GM18502 (cell line): Measurements from ENCODE around the gene HOXA6.

Source experiments
- ATAC-seq: cut with Tn5 transposase; IDR thresholded peaks from one replicate; pipeline ENCODE4 v1.9.1; 2021; ENCODE audit warnings: mild to moderate bottlenecking; ENCODE audit not compliant: unreplicated experiment, poor library complexity

HOXA6 gene

DNA sequence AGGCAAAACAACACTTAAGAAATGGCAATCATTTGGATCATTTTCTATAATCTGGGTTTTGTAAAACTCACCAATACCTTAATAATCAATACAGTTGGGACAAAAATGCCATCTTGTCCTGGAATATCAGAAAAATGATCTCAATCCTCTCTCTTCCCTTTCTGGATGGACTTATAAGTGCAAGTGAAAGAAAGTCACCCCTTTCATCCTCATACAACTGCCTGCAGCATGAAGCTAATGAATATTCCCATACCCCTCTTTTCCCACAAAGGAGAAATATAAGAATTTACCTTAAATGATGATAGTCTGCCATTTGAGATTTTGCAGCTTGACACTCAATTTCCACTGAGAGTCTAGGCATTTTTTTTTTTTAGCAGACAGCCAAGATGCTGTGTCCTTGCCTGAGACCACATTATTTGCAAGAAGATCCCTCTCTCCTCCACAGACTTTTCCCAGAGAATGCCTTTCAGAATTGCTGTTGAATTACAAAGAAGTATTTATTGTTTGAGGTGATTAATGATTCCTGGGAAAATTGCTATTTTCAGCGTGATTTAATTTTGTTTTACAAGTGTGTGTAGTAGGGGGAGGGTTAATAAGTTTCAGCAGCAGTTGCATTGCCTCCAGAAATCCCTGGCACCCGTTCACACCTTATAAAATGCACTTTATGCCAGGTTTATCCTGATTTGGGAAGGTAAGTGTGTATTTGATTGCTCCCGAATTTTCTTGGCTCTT lies 20.8 kb downstream of the HOXA6 start:
- ATAC-seq, result no peak

DNA sequence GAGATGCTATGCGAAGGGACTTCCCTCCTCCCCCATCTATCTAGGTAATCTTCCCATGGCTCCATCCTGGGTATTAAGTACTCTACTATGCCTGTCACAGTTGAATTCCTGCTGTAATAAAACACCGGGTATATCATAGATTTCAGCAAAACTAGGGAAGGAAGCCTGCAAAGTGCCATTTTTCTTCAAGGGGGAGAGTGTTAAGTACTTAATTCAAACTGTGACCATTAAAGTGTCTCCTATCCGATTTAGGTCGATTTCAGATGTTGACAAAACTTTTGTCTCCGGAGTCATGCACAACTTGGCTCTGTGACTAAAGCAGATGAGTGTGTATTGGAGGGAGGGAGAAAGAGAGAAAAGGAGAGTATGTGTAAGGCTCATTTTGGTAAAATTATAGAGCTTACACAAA lies 21.6 kb downstream of the HOXA6 start:
- ATAC-seq, result no peak

DNA sequence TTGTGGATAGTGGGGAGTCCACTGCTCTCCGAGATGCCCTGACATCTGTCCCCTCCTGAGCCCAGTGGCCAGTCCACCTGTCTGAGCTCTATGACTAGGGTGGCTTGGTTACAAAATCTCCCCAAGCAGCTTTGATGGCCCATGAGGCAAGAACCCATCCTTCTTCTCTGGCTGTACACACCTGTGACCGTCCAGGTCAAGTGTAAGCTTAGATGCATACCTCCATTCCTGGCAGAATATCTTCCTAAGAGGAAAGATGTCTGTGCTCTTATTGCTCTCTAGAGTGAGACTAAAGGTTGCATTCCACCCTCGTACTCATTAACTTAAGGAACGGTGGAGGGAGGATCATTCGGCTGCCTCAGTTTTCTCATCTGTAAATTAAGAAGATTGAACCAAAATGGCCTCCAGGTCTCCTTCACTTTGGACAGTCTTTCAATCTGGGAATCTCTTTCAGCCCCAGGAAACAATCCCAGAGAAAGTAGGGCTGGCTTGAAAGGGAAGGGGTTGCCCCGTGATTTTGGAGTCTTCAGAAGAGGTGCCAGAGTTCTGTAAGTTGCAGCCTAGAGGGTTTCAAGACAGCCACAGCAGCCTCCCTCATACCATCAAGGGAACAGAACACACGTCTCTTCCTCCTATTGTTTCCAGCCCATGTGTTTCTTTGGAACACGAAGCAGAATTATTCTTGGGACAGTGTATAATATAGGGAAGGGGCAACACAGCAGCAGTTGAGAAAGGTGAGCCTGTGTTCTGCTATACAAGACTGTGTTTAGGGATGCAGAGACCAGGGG lies 22.5 kb downstream of the HOXA6 start:
- no peak for ATAC-seq

DNA sequence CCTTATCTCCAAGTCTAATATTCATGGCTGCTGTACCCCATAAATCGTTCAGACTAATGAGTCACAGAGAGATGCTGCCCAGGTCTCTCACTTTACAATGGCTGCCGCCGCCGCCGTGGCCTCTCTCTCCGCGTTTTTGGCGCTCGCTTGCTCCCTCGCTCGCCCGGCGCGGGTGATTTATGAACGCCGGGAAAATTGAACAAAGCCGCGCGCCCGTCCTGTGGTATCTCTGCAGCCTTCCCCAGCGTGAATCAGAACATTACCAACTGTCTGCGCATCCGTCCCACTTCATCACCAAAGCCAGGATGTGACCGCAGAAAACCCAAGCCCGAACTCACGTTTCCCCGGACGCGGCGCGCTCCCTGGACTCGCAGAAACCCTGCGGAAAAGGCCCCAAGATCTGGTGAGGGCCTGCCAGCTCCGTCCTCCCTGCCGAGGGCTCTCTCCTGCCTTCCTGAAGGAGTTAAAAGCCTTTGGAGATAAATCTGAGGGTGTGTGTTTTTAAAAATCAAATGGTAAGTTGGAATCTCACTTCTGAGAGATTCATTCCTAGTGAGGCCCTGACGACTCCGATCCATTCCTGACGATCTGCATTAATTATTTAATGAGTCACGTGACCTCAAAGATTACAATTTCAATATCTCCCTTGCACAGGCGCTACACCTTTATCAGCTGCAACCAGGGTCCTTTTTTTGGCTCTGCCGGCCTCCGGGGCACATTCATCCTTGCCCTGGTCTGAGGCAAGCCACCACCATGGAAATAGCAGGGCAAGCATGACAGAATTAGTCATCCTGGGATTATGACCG lies 23.3 kb downstream of the HOXA6 start:
- no peak for ATAC-seq

DNA sequence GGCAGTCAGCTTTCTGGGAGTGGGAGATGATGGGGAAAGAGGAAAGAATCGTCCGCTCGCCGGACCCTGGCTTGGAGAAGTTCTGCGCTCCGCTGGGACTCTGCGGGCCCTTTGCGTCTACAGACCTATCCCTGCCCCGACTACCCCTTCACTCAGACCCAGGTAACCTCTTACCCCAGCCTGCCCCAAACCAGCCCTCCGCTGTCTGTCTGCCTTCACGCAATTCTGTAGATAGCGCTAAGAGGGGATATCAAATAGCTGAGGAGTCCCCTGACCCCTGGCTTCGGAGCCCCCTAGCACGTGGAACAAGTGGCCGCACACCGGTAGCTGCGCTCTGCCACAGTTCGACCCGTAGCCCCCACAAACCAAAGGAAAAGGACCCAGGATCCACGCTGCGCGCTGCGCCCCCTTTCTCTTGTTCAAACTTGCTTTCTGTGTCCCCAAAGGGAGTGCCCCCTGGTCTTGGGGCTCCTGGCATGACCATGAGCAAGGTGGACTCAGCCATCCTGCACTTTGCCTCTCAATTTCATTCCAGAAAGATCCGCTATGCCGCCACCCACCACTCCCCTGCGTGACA lies 24.0 kb downstream of the HOXA6 start:
- no peak for ATAC-seq

DNA sequence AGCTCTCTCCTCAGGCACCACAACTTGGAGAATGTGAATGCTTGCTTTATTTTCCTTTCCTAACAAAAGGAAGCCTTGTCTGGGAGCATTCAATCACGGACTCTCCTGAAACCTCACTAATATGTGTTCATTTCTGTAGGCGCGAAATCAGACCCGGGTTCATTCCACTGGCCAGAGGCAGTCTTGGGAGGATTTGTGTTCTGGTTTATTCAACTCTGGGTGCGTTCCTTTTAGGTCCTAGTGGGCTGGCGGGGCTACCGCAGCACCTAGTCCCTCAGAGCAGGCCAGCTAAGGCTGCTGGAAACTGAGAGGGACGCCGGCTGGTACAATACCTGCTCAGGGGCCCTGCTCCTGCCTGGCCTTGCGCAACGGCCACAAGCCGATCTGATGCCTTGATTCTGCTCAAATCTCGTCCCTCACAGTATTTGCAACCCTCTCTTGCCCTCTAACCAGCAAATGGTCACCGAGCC lies 24.5 kb downstream of the HOXA6 start:
- no peak for ATAC-seq

DNA sequence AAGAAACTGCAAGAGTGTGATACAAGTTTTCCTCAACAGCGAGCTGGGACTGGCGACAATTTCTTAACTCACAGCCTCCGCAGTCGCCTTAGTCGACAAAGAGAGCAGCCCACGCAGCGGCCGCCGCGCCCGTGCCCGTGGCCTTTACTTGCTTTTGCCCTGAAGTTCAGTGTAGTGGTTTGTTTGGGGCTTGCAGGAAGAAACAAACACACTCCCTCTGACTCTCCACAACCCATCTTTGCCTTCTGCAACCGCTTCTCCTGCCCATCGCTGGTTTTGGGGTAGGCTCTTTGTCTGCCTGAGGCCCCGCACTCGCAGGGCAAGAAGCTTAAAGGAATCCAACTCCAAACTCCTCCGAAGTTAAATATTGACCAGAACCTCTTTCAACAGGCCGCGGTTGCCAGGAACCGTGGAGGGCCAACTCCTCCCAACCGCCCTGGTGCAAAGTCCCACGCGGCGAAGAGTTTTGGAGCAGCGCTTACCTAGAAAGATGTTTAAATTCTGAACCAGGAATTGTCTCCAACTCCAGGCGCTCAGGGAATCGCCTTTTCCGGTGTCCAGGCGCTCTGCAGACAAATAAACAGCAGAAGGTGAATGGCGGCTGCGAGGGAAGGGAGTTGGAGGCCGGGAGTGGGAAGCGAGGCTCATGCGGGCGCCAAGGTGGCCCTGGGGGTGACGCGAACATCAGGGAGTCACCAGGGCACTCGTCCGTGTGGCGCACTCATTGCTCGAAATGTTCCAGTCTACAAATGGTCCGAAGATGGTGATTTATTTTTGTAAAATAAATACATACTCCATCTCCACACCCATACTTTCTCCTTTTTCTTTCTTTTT lies 25.3 kb downstream of the HOXA6 start:
- no peak for ATAC-seq

DNA sequence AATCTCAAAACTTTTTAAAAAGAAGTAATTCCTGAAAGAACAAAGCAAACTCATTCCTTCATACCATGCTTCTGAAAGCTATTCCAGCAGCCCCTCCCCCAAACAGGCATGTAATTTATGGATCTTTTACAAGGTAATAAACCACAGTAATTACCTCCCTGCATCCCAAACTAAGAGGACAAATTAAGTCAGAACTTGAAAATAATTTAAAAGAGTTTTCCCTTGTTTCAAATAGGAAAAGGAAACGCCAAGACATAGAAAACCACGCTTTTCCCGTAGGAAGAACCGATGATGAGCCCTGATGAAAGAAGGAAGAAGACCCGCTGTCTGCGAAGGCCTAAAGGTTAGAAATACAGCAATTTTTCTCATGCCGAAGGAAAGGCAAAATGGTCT lies 25.9 kb downstream of the HOXA6 start:
- ATAC-seq, result no peak

DNA sequence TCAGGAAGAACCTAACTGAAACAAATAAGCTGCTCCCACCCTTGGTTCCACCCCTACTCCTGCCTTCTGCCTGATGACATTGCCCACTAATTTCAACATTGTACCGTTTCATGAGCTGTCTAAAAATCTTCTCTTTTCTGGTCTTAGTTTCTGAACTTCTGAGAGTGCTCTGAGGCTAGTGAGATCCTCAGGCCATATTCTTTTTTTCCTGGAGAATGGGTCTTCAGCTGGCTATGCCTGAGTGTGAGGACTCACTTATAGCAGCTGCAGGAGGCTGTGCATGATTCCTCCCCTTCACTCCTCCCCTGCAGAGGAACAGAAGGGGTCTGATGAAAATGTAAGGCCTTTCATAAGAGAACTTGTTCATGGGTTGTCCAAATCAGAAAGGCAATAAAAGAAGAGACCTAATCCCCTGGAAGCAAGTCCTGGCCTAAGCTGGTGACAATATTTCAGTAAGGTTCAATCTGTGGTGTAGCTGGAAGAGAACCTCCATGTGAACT lies 28.1 kb downstream of the HOXA6 start:
- no peak for ATAC-seq

DNA sequence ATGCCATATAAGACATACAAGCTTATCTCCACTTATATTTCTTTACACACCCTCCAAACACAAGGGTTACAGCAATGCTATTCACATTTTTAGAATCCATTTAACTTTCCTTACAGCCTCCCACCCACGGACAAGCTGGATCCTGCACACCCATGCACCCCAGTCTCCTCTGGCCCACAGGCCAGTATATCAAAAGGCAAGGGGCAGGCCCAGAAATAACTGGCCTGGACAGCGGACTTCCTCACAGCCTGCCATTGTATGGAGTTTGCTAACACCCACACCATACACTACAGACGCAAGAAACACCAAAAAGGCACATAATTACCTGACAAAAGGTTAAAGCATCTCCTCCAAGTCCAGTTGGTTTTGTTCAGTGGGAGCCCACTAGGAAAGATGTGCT lies 29.0 kb downstream of the HOXA6 start:
- no peak for ATAC-seq

DNA sequence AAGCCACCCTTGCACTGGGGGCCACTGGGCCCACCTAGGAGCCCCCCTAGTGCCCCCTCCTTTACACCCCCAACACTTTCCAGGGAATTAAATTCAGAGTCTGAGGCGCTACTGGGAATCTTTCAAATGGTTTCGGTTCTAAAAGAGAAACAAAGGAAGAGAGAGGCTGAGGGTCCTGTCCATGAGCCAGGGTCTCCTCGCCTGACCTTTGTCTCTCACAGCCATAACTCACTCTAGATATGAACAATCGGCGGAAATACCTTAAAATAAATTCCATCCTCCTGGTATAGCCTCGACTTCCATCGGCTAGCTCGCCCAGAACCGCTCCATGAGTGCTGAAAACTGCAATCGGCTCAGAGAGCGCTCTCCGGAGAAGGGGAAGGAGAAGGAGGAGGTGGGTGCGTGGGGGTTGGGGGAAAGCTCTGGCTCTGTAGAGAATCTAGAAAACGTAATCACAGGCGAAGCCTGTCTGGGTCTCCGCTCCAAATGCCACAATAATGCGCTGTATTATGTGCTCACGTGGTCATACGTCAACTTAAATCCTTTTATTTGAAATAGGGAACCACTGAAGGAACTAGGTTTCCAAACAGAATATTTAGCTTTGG lies 29.6 kb downstream of the HOXA6 start:
- ATAC-seq, result no peak

DNA sequence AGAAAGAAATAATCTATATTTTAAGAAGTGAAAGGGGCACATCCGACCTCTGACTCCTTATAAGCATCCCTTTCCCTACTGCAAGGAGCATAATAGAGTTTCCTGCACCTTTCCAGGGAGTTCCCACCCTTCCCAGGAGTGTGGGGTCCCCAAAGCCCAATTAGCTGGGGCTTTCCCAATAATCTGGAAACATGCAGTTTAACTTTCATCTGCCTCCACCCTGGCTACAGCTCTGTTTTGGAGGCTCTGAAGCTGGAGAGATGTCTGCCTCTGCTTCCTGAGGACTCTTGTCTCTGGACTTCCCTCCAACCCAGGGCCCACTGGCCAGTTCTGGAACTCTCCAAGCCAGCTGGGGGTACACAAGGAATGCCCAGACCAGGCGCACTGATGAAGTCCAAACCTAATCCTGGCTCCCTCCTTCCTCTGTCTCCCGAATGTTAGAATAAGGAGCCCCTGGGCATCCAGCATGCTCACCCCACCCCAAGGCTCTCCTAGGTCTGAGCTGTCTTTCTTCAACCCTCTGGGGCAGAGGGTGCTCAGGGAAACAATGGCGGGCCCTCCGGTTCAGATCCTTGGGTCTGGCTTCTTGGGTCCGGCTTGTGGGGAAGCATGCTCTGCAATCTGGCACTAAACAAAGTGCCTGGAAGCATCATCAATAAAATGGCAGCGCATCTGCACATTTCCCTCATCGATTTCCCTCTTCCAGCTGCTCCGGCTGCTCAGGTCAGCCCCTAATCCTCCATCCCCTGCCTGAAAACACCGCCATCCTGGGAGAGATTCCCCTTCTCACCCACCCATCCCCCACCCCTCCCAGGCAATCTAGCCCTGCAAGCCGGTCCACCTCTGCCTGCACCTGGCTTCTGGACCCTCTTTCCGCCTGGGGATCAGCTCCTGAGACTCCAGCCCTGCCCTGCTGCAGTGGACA lies 30.4 kb downstream of the HOXA6 start:
- ATAC-seq, result no peak

DNA sequence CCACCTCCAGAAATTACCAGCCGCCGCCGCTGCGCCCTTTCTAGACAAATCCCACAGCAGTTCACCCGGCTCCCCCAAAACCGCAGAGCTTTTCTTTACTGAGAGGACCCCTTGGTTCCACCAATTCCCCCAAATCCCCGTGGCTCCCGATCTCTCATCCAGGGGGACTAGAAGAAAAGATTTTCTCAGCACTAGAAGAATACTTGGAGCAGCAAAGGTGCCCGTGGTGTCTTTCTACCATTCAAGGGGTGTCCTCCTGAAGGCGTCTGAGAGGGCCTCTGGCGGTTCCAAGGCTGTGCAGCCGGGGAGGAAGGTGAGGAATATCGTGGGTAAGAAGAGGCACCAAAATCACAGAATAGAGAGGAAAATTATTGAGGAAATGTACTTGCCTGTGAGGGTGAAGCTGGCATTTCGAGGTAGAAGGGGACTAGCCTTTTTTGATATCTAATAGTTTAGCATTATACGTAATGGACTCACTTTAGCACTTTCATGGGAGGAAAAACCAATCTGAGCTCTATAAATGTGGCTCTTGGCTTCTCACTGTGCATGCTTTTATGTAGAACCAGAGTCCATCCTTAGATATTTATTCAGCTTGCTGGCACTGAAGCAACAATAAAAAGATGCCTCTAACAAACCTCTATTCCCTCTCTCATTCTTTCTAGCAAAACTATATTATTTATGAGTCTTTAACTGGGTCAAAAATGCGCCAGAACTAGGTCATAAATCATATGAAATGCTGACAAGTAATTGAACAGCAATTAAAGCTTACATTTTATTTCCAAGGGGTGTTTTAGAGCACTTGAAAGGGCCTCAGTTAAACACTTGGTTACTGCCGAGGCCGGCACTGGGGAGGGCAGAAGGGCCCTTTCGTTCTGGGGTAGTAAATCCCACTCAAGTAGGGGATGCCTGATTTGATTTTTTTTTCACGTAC lies 31.3 kb downstream of the HOXA6 start:
- no peak for ATAC-seq

DNA sequence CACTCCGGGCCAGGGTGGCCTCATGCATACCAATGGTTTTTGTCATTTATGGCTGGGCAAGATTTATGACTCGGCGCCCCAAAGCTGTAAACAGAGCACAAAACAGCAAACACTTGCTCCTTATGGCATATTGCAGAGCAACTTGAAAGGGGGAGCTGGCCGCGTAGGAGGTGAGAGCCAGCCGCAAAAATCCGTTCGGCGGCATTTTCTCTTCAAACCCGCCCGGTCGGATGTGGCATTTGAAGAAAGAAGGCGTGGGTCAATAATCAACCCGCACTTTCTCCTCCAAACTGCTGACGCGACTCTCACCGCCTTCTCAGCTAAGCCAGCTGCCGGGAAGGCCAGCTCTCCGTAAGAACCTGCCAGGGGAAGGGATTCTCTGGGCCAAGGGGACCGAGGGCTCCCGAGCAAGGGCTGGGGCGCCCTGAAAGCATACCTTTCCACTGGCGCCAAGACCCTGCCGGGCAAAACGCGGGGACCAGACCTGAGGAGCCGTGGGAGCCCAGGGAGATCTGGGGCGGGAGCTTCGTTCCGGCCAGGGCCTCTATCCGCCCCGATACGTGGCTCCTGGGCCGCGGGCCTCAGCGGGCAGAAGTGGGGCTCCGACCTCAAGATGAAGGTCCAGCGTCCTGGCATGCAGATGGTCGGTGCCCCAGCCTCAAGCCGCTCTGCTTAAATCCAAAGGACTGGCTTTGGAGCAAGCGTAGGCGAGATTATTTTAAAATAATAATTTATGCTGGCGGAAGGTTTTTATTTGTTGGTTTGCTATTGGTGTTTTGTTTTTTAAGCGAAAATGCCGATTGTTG lies 32.1 kb downstream of the HOXA6 start:
- ATAC-seq, result no peak

DNA sequence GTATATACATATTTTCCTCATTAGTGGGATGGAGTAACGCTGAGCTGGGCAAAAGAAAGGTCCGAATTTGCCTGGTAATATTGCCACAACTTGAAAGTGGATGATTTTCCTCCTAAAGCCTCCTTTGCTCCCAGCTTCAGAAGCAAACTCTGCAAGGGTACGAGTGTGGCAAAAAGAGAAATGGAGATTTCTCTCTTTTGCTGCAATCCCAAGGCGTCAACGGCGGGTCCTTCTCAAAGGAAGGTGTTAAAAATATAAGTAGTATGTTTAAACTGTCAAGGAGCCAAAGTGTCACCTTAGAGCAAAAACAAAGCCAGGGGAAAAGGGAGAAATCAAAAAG lies 32.7 kb downstream of the HOXA6 start:
- no peak for ATAC-seq

DNA sequence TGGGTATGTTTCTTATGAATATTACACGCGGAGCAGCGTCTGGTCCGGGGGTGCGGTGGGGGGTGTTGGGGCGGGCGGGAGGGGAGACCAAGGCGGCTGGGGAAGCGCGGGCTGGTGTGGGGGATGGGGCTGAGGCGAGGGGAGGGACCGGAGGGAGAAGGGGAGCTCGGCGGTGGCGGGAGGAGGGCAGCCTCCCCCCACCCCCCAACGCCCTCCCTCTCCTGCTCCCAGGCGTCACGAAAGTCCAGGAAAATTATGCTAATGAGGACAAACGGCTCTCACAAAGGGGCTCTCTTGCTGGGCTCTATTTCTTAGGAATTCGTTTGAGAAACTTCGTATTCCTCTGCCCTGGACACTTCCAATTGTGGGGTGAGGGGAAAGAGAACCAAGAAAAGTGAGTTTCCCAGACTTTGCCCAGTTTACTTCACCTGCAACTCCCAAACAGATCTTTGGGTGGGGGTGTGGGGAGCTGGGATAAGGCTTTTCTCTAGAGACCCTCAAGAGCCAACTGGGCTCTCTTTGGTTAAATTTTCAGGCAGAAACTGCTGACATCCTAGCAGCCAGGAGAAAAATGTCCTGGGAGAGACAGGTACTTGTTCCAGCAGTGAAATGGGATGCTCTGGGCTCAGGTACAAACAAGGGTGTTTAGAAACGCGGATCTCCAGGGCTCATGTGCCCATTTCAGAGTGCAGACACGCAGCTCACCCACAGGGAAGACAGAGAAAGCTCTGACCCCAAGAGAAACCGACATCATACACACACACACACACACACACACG lies 33.4 kb downstream of the HOXA6 start:
- ATAC-seq, result no peak
